Activated CD4-positive, alpha-beta T cell treated with anti-CD3 and anti-CD28 coated beads, Interleukin-2, Interleukin-4, amounts not matched to agents 100 ng/mL and 50 ng/mL, durations not matched to agents 16 hours and 8 hours (primary cell): Measurements from ENCODE around the gene CERS6.
"Not testable (repeated sequence)": the region's sequence is repeated elsewhere in the genome, so short reads cannot be mapped to it uniquely, and the experiment has no call there.

Source experiments
- DNase-seq: peaks from one replicate; pipeline ENCODE4 v3.0.0-alpha.2; 2020; ENCODE audit warnings: low spot score

Gene CERS6, protein sequence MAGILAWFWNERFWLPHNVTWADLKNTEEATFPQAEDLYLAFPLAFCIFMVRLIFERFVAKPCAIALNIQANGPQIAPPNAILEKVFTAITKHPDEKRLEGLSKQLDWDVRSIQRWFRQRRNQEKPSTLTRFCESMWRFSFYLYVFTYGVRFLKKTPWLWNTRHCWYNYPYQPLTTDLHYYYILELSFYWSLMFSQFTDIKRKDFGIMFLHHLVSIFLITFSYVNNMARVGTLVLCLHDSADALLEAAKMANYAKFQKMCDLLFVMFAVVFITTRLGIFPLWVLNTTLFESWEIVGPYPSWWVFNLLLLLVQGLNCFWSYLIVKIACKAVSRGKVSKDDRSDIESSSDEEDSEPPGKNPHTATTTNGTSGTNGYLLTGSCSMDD

DNA sequence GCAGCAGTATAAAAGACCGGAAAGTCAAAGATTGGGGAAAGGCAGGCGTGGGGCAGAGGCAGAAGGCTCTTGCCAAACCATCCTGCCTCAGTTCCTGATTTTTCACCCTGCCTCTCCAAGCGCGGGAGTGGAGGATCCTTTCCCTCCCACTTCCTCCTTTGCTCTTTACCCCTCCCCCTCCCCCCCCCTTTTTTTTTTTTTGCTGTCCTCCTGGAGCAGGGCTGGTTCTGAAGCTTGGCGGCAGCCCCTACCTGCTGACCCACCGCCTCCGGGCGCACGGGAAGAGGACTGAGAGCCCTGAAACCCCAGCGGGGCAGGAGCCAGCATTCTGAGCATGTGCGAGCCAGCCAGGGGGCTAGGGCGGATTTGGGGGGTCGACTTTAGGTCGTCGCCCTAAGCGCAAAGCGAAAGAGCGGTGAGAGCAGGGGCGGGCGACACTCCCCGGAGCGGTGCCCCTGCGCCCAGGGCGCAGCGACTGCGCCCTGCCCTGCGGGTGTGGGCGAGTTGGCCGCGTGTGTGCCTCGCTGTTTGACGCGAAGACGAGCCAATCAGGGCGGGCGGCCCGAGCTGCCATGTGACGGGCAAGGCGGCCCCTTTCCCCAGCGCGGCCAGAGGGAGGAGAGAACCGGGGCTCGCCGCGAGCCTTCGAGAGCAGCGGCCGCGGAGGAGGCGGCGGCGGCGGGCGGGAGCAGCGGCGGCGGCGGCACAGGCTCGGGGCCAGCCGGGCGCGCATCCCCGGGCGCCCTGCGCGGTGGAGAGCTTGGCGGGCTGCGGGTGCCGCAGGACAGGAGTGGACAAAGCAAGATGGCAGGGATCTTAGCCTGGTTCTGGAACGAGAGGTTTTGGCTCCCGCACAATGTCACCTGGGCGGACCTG lies at the start of gene CERS6:
Gene CERS6 (plus strand): TSS at position 628 of the 876 bp plus-strand sequence. CDS start 177 bp downstream, at position 805.
- DNase-seq = peak; percentile 93

DNA sequence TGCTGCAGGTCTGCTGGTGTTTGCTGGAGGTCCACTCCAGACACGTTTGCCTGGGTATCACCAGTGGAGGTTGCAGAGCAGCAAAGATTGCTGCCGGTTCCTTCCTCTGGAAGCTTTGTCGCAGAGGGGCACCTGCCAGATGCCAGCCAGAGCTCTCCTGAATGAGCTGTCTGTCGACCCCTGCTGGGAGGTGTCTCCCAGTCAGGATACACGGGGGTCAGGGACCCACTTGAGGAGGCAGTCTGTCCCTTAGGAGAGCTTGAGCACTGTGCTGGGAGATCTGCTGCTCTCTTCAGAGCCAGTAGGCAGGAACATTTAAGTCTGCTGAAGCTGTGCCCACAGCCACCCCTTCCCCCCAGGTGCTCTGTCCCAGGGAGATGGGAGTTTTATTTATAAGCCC lies 43.8 kb upstream of the CERS6 start:
- not testable (repeated sequence) for DNase-seq

DNA sequence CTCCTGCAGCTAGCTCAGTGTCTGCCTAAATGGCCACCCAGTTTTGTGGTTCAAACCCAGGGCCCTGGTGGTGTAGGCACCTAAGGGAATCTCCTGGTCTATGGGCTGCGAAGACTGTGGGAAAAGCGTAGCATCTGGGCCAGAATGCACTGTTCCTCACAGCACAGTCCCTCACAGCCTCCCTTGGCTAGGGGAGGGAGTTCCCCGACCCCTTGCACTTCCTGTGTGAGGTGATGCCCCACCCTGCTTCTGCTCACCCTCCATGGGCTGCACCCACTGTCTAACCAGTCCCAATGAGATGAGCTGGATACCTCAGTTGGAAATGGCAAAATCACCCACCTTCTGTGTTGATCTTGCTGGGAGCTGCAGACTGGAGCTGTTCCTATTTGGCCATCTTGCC lies 43.0 kb upstream of the CERS6 start:
- not testable (repeated sequence) for DNase-seq

DNA sequence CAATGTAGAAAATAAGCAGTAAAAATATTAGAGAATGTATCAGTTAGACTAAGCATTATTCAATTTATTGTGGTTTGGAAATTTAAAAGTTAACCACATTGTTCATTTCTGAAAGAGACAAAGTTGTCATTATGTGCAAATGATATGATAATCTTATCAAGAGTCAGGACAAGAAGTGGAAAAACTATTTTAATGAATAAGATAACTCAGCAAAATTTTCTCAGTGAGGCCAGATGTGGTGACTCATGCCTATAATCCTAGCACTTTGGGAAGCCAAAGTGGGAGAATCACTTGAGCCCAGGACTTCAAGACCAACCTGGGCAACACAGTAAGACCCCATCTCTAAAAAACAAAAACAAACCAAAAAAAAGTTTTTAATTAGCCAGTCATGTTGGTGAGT lies 39.5 kb upstream of the CERS6 start:
- no peak for DNase-seq

DNA sequence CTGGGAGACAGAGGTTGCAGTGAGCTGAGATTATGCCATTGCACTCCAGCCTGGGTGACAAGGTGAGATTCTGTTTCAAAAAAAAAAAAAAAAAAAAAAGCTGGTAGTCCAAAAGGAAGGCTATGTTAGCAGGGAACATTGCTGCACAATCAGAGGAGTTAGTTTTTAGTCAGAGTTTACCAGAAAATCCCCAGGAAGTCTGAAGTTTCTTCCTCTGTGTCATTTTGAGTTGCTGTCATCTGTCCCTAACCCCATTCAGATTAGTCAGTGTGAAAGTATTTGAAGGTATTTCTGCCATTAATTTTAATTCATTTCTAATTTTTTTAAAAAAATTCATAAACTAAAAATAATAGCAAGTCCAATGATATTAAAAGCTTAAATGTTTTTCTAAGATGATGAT lies 33.5 kb upstream of the CERS6 start:
- peak; percentile 53 for DNase-seq

DNA sequence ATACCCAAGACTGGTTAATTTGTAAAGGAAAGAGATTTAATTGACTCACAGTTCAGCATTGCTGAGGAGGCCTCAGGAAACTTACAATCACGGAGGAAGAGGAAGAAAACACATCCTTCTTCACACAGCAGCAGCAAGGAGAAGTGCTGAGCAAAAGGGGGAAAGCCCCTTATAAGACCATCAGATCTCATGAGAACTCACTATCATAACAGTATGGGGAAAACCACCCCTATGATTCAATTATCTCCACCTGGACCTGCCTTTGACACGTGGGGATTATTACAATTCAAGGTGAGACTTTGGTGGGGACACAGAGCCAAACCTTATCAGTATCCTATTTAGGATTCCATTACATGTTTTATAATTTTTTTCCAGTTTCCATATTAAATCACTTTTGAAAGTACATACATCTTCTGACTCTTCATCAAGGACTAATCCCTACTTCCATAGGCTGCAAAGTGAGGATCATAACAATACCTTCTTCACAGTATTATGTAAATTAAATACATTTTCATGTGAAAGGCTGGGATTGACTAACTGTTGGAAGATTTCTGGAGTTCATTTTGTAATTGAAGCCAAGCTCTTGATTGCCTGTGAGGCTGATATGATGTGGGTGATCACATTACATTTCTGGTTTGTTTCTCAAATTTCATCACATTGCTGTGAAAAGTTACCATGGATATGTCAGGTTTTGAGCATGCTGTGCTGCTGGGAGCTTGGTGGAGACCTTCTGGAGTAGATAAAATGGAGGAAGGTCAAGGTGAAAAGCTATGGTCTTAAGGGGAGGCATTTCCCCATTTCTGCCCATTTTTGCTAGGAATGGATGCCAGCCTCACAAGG lies 31.7 kb upstream of the CERS6 start:
- peak; percentile 9 for DNase-seq

DNA sequence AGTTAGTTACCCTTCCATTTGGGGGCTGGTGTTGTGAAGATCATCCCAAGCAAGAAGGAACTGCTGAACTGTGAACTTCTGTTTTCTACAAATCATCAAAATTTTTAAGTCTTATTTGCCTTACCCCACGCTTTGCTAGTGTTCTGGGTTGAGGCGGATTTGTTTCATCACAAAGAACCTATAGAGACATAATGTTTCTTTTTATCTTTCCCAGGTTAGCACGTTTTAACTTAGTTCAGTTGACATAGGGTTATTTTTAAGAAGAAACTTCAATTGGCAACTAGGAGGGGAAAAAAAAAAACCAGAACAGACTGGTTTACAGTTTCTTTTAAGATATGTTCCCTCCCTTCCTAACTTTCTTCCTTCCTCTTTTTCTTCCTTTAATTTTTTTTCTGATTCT lies 31.1 kb upstream of the CERS6 start:
- DNase-seq = no peak

DNA sequence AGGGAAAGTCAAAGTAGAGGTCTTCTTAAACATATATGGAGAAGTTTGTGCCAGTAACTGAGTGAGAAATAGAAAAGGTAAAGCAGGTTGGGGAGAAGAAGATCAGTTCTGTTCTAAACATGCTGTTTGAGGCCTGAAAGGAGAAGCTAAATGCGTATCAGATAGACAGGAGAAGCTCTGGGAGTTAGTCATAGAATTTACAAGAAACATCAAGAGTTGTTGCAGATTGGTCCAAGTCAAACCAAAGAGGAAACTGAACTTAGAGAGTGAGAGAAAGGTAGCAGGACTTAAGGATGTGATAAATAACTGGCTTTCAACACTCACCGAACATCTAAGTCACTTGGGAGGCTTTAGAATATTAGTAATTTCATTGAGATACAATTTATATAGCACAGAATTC lies 29.2 kb upstream of the CERS6 start:
- DNase-seq = peak; percentile 41

DNA sequence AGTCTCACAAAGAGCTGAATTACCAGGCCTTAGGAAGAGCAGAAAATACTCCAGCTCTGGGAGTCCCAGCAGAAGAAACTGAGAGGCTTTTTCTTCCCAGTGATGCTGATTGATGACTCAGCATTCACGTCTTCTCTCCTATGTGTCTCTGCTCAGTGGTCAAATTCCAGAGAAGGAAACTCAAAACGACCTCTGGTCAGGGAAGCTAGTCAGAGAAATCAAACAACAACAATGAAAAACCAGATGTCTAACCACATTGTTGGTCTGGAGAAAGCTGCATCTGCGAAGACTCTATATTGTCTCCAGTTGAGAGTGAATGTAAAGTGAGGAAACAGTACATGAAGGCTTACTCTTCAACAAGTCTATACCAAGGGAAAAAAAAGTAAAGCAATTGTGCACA lies 28.6 kb upstream of the CERS6 start:
- no peak for DNase-seq

DNA sequence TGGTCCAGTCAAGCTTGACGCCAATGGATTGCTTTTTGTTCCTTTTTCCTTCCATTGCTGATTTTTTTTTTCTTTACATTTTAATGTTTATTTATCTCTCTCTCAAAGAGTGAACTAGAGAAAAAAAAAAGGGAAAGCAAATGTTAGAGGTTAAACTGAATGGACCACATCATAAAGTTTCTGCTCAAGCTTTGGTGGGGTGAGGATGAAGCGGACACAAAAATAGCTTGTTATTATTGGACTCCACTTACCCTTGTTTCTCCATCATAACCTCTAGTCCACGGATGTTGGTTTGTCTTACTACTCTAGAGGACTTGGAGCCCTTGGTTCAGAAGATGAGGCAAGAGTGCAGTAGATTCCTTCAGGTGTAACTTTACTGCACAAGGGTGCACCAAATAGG lies 27.6 kb upstream of the CERS6 start:
- DNase-seq = no peak

DNA sequence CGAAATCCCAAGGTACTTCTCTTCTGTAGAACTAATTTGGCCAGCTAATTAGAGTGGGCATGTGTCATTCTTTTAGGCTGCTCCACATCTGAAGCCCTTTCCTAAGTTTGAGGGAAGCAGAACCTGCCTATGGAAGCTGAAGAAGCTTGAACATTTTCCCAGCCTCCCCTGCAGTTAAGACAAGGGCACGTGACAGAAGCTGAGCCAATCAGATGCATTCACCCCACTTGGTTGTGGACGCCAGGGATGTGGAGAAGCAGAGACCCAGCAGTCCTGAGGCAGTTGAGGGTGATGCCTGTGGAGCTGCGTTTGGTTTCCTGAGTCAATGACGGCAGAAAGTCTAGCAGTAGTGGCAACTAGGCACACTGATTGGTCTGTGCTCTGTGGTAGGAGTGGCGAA lies 26.1 kb upstream of the CERS6 start:
- DNase-seq = no peak

DNA sequence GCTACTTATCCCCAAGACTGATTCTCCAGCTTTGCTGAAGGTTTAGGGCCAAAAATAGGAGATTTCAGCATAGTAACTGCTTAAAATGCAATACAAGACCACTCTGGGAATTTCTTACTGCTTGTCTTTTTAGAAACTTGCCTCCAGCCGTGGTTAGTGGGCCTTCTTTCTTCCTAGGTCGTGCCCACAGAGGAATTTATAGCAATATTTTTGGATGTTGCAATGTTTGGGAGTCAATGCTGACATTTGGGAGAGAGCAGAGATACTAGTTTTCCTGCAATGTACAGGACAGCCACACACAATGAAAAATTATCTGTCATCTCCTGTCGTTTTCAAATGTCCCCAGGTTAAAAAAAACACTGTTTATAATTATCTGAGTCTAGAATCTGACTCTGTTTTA lies 25.6 kb upstream of the CERS6 start:
- DNase-seq = no peak

DNA sequence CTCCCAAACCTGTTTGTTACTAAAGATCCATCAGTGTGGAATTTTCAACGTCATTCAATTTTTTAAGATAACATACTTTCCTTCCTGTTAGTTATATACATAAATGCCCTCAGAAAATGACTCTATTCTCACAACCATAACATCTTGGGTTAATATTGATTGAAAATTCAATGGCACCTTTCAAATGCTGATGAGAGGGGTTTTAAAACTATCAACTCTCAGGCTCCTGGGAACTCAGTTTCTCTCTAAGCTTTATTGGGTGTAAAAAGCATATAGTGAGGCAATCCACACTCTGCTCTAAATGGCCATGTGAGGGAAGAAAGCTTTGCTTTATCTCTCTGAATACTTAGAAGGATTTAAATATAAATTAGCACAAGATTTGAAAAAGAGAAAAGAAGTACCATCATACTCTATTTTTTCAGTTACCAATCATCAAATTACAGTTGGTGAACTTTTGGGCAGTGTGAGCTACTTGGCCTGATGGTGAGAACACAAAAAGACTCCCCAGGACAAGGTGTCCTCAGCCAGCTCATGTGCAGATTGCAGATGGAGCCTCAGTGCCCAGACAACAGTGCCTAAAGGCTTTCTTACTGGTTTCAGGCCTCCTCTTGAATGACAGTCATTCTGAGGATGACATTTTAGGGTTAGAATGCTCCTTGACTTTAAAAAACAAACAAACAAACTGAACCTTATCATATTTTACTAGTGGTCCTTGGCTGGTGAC lies 24.6 kb upstream of the CERS6 start:
- peak; percentile 36 for DNase-seq

DNA sequence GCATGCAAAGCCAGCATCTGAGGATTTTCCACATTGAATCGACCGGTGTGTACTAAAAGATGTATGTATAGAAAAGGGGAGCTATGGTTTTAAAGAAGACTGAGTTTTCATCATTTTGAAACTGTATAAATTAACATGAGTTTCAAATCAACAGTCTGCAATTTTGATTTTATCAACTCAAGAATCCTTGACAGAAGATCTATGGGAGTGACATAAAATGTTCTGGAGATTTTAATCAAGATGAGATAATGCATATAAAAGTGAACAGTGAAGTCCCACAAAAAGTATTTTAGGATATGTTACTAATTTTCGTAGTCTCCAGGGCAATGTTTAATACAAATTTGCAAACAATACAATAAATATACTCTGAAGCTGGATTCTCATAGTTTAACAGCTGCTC lies 24.0 kb upstream of the CERS6 start:
- peak; percentile 48 for DNase-seq

DNA sequence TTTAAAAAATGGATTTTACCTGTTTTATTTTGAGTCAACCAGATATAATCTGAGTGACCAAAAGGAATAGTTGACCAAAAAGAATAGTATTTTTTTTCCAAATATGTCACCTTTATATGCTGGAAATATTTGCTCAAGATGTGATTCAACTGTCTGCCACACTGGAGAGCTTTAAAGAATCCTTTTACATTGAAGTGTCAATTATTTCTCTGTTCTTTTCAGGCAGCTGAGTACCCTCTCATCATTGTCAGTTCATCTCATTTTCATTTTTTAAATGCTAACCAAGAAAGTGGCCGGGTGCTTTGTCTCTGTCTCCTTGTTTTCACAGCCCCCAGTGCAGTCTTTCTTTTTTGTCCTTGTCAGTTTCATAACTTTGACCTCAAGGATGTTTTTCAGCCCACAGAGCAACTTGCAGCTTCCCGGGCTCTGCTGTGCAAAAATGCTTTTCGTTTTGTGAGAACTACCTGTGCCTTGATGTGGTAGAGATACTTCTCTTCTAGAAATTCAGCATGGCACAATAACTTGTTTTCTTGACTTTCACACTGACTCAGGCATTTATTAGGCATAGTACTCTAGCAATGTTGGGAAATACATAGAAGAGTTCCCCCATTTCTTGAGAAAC lies 23.4 kb upstream of the CERS6 start:
- DNase-seq = peak; percentile 83

DNA sequence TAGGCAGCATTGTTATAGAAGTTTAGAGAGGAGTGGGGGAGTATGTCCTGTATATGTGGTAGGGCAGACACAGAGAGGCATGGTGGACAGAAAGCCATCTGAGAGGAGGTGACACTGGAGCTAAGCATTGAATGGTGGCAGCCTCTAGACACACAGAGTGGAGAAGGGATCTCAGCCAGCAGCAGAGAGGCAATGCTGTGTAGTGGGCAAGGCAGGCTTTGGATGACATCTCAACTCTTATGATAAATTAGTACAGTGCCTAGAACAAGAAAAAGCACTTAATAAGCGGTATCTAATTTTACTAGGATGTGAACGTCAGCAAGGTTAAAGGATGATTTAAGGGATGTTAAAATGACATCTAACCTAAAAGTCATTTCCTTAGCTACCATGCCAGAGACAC lies 22.5 kb upstream of the CERS6 start:
- DNase-seq = no peak

DNA sequence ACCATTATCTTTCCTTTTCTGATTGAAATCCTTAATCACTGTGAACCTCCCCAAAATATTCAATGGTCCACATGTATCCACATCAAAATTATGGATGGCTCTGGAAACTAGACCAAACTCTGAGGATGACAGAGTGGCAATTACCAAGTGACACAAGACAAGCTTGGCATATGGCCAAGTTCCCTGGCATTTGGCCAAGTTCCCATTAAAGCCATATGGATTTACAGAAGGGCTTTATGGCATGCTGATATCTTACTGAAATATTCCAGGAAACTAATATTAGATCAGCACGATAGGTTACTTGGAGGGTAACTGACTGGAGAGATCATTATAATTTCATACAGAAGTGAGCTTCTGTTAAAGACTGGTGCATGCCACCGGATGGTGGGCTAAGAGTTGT lies 21.9 kb upstream of the CERS6 start:
- DNase-seq = no peak

DNA sequence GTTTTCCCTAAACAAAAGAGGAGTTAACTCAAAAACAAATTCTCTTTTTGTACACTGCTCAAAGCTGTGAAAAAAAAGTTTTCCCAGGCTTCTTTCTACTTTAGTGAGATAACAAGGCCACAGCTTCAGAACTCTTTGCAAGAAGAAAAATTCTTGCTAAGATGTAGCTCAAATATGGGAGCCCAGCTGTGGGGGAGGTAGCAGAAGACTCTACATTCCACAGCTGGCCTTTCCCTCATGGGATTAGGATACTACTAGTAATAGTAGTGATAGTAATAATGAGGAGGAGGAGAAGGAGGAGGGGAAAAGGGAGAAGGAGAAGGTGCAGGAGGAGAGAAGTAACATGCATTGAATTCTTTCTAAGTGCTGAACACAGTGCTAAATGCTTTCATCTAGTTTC lies 19.2 kb upstream of the CERS6 start:
- DNase-seq = no peak

DNA sequence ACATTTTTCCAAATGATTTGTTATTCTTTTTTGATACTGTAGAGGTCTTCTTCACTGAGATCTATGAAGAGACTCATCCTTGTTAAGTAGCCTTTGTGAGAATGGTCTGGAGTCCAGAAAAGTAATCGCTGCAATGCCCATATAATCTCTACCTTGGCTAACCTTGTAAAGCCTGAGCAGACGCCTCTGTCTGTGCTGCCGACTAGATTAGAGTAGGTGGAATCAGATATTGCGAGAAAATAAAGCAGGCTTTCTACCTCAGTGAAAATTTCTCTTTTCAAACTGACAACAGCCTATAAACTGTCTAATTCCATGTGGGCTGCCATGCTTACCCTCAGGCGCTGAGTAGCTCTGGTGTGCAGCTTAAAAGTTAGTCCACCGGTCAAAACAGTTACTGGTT lies 17.5 kb upstream of the CERS6 start:
- DNase-seq = no peak

DNA sequence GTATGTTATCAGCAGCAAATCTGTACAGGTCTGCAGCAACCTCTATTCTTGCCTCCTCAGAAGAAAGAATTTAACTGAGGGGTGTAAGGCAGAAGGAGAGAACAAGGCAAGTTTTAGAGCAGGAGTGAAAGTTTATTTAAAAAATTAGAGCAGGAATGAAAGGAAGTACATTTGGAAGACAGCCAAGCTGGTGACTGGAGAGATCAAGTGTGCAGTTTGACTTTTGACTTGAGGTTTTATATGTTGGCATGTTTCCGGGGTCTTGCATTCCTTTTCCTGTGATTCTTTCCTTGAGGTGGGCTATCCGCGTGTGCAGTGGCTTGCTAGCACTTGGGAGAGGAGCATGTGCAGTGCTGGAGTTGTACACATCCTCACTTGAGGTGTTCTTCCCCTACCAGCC lies 16.5 kb upstream of the CERS6 start:
- no peak for DNase-seq

DNA sequence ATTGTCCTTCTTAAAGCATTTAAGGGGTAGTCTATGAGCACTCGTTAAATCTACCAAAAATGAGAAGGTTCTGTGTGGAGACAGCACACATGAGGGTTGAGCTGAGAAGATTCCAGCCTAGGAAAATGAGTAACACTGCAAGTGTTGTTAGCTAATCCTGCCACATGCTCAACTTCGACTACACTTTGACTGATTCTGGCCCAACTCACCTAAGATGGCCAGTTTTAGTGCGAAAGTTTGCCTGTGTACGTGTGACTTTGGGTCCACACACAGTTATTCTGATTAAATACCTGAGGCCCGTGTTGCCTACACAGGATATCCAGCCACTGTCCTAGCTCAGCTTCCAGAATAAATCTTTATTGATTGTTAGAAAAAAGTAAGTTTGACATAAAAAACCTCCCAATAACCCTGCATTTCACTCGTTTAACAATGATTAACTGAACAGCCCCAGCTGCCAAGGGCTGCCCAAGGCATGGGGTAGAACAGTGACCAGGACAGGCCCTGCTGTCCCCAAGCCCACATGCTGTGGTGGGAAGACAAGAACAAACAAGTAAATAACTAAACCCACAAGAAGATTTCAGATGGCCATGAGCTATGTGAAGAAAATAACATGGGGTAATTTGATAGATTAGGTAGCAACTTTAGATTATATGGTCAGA lies 14.7 kb upstream of the CERS6 start:
- no peak for DNase-seq
